Measurements from ENCODE around the gene F2R. TPM values are rescaled to one million over a fixed set of nuclear protein-coding genes. Genes with fewer than 3 reads are reported as not detected.
A peak's percentile ranks its signal among the peaks of the same experiment; 100 is the strongest.
"Not testable (repeated sequence)": the region's sequence is repeated elsewhere in the genome, so short reads cannot be mapped to it uniquely, and the experiment has no call there.

F2R gene
- total RNA-seq, 8 experiments from 2014 or later = 3.2 to 71.8 (median 26.7) TPM

DNA sequence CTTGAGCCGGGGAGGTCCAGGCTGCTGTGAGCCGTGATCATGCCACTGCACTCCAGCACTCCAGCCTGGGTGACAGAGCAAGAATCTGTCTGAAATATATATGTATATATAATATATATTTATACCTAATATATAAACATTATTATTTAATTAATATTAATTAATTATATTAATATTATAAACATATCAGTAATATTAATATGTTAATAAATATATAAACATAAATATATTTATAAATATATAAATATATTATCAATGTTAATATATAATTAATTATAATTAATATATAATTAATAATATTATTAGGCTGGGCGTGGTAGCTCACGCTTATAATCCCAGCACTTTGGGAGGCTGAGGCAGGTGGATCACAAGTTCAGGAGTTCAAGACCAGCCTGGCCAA, 41.1 kb downstream of the F2R start:
- Histone ChIP-seq H3K4me1 (replicated peaks in 1 of 2) (peaks cover 0 to 23% of the 10 kb centered on the region in 2 donors), H3K27ac (no peak overlapping the region), H3K4me3 (no peak overlapping the region)
- WGBS, 10 experiments = 57 to 100% (median 87%) methylated on average over 1 to 4 of the region's 4 CpGs; no CpG with 5 or more reads in 2 of the 10 experiments
- in situ Hi-C loops (cut with MboI; ENCODE audit: low pct_unique_long_range_greater_than_20kb in 2 of 9, low sequenced_read_pairs in 9 of 9, unreplicated experiment in 9 of 9) = loop anchor here in 1 of 9 experiments (25.0 kb wide), 1 partner anchor 145 kb away; the partner anchor contains the start of gene F2RL2
- no peak for ATAC-seq (replicated peaks in 6 of 8)

DNA sequence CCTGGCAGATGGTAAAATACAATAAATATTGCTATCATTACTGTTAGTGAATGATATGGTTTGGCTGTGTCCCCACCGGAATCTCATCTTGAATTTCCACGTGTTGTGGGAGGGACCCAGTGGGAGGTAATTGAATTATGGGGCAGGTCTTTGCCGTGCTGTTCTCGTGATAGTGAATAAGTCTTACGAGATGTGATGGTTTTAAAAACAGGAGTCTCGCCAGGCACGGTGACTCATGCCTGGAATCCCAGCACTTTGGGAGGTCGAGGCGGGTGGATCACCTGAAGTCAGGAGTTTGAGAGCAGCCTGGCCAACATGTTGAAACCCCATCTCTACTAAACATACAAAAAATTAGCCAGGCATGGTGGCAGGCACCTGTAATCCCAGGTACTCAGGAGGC, 45.2 kb downstream of the F2R start:
- ATAC-seq (replicated peaks in 6 of 8); H3K4me3 ChIP-seq; H3K27ac ChIP-seq; H3K4me1 ChIP-seq (replicated peaks in 1 of 2): not testable (repeated sequence)
- in situ Hi-C loops (cut with MboI; ENCODE audit: low pct_unique_long_range_greater_than_20kb in 2 of 9, low sequenced_read_pairs in 9 of 9, unreplicated experiment in 9 of 9) = loop anchor here in 1 of 9 experiments (25.0 kb wide), 1 partner anchor 149 kb away; the partner anchor contains the start of gene F2RL2
- WGBS, 10 experiments = 40 to 80% (median 77%) methylated on average over 1 to 9 of the region's 9 CpGs; no CpG with 5 or more reads in 3 of the 10 experiments

DNA sequence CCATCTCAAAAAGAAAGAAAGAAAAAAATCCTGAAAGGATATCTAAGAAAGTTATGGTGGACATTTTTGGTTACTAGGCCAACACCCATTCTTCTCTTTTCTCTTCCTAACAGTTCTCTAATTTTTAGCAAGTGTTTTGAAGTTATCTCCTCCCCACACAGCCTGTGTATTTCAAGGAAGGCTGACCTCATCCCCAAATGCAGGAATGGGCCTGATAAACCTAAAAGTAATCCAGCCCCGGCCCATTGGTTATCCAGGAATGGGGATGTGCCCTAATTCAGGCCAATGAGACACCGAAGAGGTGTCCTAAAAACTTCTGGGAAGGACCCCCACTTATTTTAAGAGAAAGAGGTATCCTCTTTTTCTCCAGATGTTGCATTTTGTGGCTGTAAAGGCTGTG, 46.6 kb downstream of the F2R start:
- no peaks in the 10 kb centered on the region for H3K4me1 ChIP-seq (replicated peaks in 1 of 2)
- H3K4me3 ChIP-seq = no peak overlapping the region
- ATAC-seq (replicated peaks in 6 of 8) = no peak
- in situ Hi-C loops (cut with MboI; ENCODE audit: low pct_unique_long_range_greater_than_20kb in 2 of 9, low sequenced_read_pairs in 9 of 9, unreplicated experiment in 9 of 9) = loop anchor here in 1 of 9 experiments (25.0 kb wide), 1 partner anchor 150 kb away; the partner anchor contains the start of gene F2RL2
- no peak overlapping the region for H3K27ac ChIP-seq
- WGBS, 10 experiments = 50 to 94% (median 71%) methylated on average over 1 to 2 of the region's 2 CpGs; no CpG with 5 or more reads in 2 of the 10 experiments

DNA sequence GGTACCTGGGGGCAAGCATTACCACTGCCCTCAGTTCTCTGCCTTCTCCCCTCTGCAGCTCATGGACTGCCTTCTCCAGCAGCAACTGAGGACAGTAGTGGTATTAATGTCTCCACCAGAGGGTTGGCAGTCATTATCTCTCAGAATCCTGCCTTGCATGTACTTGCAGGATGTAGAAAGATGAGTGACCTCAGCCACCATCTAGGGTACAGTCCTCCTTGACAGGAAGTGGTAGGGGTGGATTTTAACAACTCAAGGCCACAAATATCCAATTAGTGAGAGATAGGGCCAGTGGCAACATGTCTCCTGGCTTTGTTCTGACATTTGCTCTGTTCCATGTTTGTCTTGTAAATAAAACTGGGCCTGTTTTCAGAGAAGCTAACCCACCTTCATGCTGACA, 47.2 kb downstream of the F2R start:
- Histone ChIP-seq H3K4me1 (replicated peaks in 1 of 2) (no peaks in the 10 kb centered on the region), H3K27ac (no peak overlapping the region), H3K4me3 (no peak overlapping the region)
- no peak for ATAC-seq (replicated peaks in 6 of 8)
- in situ Hi-C loops (cut with MboI; ENCODE audit: low pct_unique_long_range_greater_than_20kb in 2 of 9, low sequenced_read_pairs in 9 of 9, unreplicated experiment in 9 of 9) = loop anchor here in 1 of 9 experiments (25.0 kb wide), 1 partner anchor 151 kb away; the partner anchor contains the start of gene F2RL2

GRCh38 chr5:76764374-76764773, 48.4 kb downstream of the F2R start:
- H3K27ac ChIP-seq = no peak overlapping the region
- no peaks in the 10 kb centered on the region for H3K4me1 ChIP-seq (replicated peaks in 1 of 2)
- in situ Hi-C loops (cut with MboI; ENCODE audit: low pct_unique_long_range_greater_than_20kb in 2 of 9, low sequenced_read_pairs in 9 of 9, unreplicated experiment in 9 of 9) = loop anchor here in 1 of 9 experiments (25.0 kb wide), 1 partner anchor 152 kb away; the partner anchor contains the start of gene F2RL2
- no peak overlapping the region for H3K4me3 ChIP-seq
- no peak for ATAC-seq (replicated peaks in 6 of 8)
- WGBS, 10 experiments = 11 to 100% (median 54%) methylated on average over 1 to 3 of the region's 3 CpGs

DNA sequence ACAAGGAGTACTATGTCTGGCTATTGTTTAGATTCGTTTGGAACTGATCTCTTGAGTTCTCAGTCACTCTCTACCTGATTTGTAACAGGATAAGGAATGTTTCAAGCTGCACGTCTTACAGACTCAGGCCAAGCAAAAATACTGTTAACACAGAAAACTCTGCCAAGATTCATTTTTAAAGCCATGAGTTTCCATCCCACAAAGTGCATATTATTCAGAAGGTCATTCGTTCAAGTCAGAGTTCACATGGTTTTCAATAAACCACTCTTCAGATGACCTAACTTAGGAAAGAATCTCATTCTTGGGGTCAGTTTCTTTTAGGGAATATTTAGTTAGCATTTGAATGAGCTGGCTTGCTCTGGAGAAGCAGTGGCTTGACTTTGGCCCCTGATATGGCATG, 49.3 kb downstream of the F2R start:
- WGBS, 10 experiments = 20 to 100% (median 57%) methylated on average over 1 to 3 of the region's 3 CpGs; no CpG with 5 or more reads in 3 of the 10 experiments
- ATAC-seq (replicated peaks in 6 of 8) = no peak

GRCh38 chr5:76766746-76767145, 50.8 kb downstream of the F2R start:
- Histone ChIP-seq H3K27ac (no peak overlapping the region), H3K4me3 (no peak overlapping the region), H3K4me1 (replicated peaks in 1 of 2) (no peaks in the 10 kb centered on the region)
- 20 to 100% (median 69%) methylated on average over 1 to 2 of the region's 2 CpGs; no CpG with 5 or more reads in 5 of the 10 experiments for WGBS, 10 experiments
- in situ Hi-C loops (cut with MboI; ENCODE audit: low pct_unique_long_range_greater_than_20kb in 2 of 9, low sequenced_read_pairs in 9 of 9, unreplicated experiment in 9 of 9) = loop anchor here in 1 of 9 experiments (25.0 kb wide), 1 partner anchor 154 kb away; the partner anchor contains the start of gene F2RL2
- ATAC-seq (replicated peaks in 6 of 8) = no peak

More for the DNA sequence above, 49.3 kb downstream of the F2R start:
- in situ Hi-C loops (cut with MboI; ENCODE audit: low pct_unique_long_range_greater_than_20kb in 2 of 9, low sequenced_read_pairs in 9 of 9, unreplicated experiment in 9 of 9) = loop anchor here in 1 of 9 experiments (25.0 kb wide), 1 partner anchor 153 kb away; the partner anchor contains the start of gene F2RL2
- Histone ChIP-seq H3K27ac (no peak overlapping the region), H3K4me1 (replicated peaks in 1 of 2) (no peaks in the 10 kb centered on the region), H3K4me3 (no peak overlapping the region)

GRCh38 chr5:76771041-76771440, 55.1 kb downstream of the F2R start:
- not testable (repeated sequence) for H3K4me3 ChIP-seq; H3K27ac ChIP-seq; ATAC-seq (replicated peaks in 6 of 8); H3K4me1 ChIP-seq (replicated peaks in 1 of 2)
- 52 to 100% (median 89%) methylated on average over 1 to 10 of the region's 14 CpGs for WGBS, 10 experiments
- in situ Hi-C loops (cut with MboI; ENCODE audit: low pct_unique_long_range_greater_than_20kb in 2 of 9, low sequenced_read_pairs in 9 of 9, unreplicated experiment in 9 of 9) = loop anchor here in 1 of 9 experiments (25.0 kb wide), 1 partner anchor 159 kb away; the partner anchor contains the start of gene F2RL2

- Histone ChIP-seq H3K4me1 (replicated peaks in 1 of 2) (no peaks in the 10 kb centered on the region), H3K27ac (no peak overlapping the region), H3K4me3 (no peak overlapping the region)
- 0 to 100% (median 59%) methylated on average over 1 to 3 of the region's 3 CpGs for WGBS, 10 experiments
- in situ Hi-C loops (cut with MboI; ENCODE audit: low pct_unique_long_range_greater_than_20kb in 2 of 9, low sequenced_read_pairs in 9 of 9, unreplicated experiment in 9 of 9) = loop anchor here in 1 of 9 experiments (25.0 kb wide), 1 partner anchor 160 kb away; the partner anchor contains the start of gene F2RL2
- ATAC-seq (replicated peaks in 6 of 8) = peak in 2 of 8 experiments; percentile 58 to 76
Observed at GRCh38 chr5:76771705-76772405, 55.9 kb downstream of the F2R start.

GRCh38 chr5:76775921-76776320, 60.0 kb downstream of the F2R start:
- 61 to 100% (median 83%) methylated on average over 1 to 5 of the region's 5 CpGs; no CpG with 5 or more reads in 3 of the 10 experiments for WGBS, 10 experiments
- in situ Hi-C loops (cut with MboI; ENCODE audit: low pct_unique_long_range_greater_than_20kb in 2 of 9, low sequenced_read_pairs in 9 of 9, unreplicated experiment in 9 of 9) = loop anchor here in 1 of 9 experiments (25.0 kb wide), 1 partner anchor 164 kb away; the partner anchor contains the start of gene F2RL2
- no peak overlapping the region for H3K27ac ChIP-seq
- ATAC-seq (replicated peaks in 6 of 8) = no peak
- H3K4me1 ChIP-seq (replicated peaks in 1 of 2) = no peaks in the 10 kb centered on the region
- H3K4me3 ChIP-seq = no peak overlapping the region

- H3K27ac ChIP-seq = no peak overlapping the region
- peaks cover 0 to 2% of the 10 kb centered on the region in 2 donors for H3K4me1 ChIP-seq (replicated peaks in 1 of 2)
- in situ Hi-C loops (cut with MboI; ENCODE audit: low pct_unique_long_range_greater_than_20kb in 2 of 9, low sequenced_read_pairs in 9 of 9, unreplicated experiment in 9 of 9) = loop anchor here in 1 of 9 experiments (25.0 kb wide), 1 partner anchor 164 kb away; the partner anchor contains the start of gene F2RL2
- WGBS, 10 experiments = 50 to 100% (median 92%) methylated on average over 2 of the region's 2 CpGs; no CpG with 5 or more reads in 1 of the 10 experiments
- no peak for ATAC-seq (replicated peaks in 6 of 8)
- no peak overlapping the region for H3K4me3 ChIP-seq
Observed at GRCh38 chr5:76776391-76776790, 60.5 kb downstream of the F2R start.

DNA sequence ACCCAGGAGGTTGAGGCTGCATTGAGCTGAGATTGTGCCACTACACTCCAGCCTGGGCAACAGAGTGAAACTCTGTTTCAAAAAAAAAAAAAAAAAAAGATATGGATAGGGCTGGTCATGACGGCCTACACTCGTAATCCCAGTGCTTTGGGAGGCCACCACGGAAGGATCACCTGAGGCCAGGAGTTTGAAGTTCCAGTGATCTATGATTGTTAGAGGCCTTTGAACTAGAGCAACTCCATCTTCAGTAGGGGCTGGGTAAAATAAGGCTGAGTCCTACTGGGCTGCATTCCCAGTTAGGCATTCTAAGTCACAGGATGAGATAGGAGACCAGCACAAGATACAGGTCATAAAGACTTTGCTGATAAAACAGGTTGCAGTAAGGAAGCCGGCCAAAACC, 64.7 kb downstream of the F2R start:
- not testable (repeated sequence) for H3K4me3 ChIP-seq; H3K27ac ChIP-seq; H3K4me1 ChIP-seq (replicated peaks in 1 of 2); ATAC-seq (replicated peaks in 6 of 8)
- in situ Hi-C loops (cut with MboI; ENCODE audit: low pct_unique_long_range_greater_than_20kb in 2 of 9, low sequenced_read_pairs in 9 of 9, unreplicated experiment in 9 of 9) = loop anchor here in 1 of 9 experiments (25.0 kb wide), 1 partner anchor 168 kb away; the partner anchor contains the start of gene F2RL2
- WGBS, 10 experiments = 70 to 100% (median 96%) methylated on average over 2 to 4 of the region's 4 CpGs; no CpG with 5 or more reads in 1 of the 10 experiments

DNA sequence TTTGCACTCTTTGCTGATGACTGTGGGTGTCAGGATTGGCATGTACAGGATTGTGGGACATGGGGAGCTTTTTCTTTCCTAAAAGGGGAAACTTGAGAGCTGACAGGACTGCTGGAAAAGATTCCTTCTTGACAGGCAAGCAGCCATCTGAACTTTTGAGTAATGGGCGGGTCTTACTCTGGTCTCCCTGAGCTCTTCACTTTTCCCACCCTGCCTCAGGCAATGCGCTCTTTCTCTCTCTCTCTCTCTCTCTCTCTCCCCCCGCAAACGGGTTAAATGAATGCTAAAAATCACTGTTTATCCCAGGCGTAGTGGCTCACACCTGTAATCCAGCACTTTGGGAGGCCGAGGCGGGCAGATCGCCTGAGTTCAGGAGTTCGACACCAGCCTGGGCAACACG, 65.8 kb downstream of the F2R start:
- in situ Hi-C loops (cut with MboI; ENCODE audit: low pct_unique_long_range_greater_than_20kb in 2 of 9, low sequenced_read_pairs in 9 of 9, unreplicated experiment in 9 of 9) = loop anchor here in 1 of 9 experiments (25.0 kb wide), 1 partner anchor 169 kb away; the partner anchor contains the start of gene F2RL2

More for the DNA sequence above, 65.8 kb downstream of the F2R start:
- H3K27ac ChIP-seq = no peak overlapping the region
- H3K4me3 ChIP-seq = no peak overlapping the region
- H3K4me1 ChIP-seq (replicated peaks in 1 of 2) = peaks cover 4 to 10% of the 10 kb centered on the region in 2 donors
- WGBS, 10 experiments = 60 to 100% (median 92%) methylated on average over 1 to 9 of the region's 10 CpGs; no CpG with 5 or more reads in 2 of the 10 experiments
- no peak for ATAC-seq (replicated peaks in 6 of 8)
